CD4-positive, alpha-beta T cell treated with Interleukin-17A for 4 hours (primary cell): ENCODE measurements around the gene CDKAL1.
"Not testable (repeated sequence)": the region's sequence is repeated elsewhere in the genome, so short reads cannot be mapped to it uniquely, and the experiment has no call there.

ENCODE experiments used
- DNase-seq: peaks from one replicate; pipeline ENCODE4 v3.0.0-alpha.2; 2020; ENCODE audit warnings: mixed read lengths

Gene CDKAL1

DNA sequence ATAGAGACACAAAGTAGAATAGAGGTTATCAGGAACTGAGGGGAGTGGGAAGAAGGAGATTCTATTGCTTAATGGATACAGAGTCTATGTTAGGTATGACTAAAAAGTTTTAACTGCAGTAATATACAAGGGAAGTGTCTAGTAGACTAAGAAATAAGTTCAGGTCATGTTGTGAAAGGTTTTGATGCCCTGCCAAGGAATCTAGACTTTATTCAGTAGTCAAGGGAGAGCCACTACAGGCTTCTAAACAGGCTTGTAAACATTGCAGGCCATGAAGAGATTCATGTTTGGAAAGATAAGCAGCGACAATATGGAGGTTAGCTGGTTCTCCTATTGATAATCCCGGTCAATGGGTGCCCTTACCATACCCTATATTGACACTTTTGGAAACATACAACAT is 706.5 kb downstream of the CDKAL1 start:
- DNase-seq = no peak

DNA sequence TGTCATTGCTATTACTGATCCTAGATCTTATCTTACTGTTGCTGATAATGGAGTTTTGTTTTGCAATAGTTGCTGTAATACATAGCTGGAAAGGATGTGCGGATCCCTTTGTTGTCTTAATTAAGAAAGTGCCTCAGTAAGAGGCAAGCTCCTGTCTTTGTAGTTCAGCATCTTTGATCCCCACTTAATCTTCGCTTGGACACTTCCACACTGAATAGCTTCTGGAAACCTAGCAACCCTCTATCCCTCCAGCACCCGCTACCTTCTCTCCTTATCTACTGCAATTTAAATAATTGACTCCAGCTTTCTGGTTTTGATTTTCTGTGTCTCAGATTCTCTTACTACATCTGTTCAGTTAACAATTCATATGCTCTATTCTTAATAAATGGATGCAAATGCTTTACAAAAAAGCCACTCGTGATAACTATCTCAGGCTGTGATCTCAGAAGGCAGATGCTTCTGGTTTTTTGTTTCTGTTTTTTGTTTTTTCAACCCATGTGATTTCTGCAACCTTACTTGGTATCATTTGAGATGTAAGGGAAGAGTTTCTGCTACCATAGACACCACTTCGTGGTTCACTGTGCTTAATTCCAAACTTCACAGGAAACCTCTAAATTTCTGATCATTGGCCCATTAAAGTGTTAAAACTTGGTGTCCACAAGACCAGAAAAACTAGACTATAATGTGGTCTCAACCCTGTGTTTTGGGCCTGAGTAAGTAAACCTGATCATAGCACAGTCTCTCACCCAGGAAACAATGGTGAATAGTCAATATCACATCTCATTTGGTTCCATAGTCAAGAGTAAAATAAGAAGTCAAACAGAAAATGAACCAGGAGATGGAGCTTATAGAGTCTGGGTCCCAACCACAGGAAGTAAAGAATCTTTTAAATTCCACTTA is 707.2 kb downstream of the CDKAL1 start:
- DNase-seq = no peak

DNA sequence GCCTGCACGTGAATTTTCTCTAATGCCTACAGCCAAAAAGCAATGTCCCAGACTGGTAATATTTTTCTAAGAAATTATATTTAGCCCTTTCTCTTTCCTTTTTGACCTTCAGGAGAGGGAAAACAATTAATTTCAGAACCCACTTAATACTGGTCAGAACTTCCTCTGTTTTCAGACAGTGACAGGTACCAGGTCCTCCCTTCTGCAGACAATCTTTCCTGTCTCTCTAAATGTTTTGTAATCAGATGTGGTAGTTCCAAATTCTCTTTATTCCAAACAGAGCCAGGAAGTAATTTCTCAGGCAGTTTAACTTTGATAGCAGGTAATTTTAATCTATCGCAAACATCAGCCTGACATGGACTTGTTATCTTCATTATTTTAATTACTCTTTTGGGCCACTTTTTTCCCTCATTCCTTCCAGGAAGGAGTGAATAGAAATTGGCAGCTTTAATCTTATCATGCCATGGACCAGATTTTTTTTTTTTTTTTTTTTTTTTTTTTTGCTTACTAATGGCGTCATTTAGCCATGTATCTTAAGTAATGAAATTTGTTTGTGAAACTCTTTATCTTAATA is 710.7 kb downstream of the CDKAL1 start:
- DNase-seq = no peak

DNA sequence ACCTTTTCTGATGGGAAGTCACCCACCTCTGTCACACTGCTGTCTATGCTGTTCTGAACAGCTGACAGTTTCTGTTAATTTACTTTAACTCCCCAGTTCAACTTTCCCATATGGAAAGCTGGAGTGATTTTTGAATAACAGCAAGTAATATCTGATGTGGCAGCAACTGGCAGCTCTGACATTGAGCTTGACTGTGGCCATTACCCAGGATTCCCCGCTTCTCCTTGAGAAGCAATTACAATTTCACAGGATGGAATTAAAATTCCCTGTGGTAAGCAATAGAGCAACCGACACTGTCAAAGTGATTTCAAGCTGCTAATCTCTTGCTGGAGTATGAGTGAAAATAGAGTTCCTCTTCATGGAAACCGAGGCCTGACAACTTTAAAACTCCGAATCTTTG is 711.2 kb downstream of the CDKAL1 start:
- DNase-seq = no peak

DNA sequence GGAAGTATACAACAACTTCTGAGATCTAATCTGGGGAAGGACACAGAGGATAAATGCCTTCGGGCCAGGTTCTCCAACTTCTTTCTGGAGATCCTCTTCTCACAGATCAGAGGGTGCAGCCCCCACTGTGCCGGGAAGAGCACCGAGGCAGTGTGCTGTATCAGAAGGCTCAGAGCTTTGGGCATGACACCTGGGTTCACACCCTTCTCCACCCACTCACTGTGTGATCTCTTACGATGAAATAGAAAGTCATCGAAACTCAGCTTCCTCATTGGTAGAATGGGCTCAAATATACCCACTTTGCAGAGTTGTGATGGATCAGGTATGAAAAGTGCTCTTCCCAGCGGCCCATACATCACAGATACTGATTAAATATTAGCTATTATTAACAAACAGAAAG is 711.8 kb downstream of the CDKAL1 start:
- no peak for DNase-seq

DNA sequence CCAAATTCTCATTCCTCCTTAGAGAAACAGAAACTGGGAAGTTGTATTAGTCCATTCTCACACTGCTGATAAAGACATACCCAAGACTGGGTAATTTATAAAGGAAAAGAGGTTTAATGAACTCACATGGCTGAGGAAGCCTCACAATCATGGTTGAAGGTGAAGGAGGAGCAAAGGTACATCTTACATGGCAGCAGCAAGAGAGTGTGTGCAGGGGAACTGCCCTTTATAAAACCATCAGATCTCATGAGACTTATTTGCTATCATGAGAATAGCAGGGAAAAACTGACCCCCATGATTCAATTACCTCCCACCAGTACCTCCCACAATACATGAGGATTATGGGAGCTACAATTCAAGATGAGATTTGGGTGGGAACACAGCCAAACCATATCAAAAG is 720.2 kb downstream of the CDKAL1 start:
- DNase-seq = not testable (repeated sequence)

DNA sequence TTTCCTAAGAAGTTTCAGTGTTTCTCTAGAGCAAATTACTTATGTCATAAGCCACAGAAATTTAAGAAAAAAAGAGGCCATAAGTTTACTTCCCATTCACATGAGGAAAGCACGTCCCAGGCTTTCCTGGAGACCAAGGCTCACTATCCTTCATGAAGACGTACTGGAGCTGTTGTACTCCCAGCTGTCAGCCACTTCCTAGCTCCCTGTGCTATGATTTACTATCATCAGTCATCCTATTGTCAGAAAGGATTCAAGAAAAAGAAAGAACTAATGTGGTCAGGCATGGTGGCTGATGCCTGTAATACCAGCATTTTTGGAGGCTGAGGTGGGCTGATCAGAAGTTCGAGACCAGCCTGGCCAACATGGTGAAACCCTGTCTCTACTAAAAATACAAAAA is 721.9 kb downstream of the CDKAL1 start:
- DNase-seq = no peak

DNA sequence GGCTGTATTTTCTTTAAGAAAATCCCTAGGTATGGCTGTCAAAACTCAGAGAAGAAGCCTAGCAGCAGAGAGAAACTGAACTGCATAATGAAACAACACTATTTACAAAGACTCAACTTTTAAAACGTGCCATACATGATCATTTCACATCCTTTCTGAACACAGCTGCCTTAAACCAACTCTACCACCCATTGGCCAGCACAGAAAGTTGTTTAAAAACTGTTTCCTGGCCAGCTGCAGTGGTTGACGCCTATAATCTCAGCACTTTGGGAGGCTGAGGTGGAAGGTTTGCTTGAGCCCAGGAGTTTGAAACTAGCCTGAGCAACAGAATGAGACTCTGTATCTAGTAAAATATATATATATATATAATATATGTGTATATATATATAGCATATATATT is 722.9 kb downstream of the CDKAL1 start:
- DNase-seq = no peak

DNA sequence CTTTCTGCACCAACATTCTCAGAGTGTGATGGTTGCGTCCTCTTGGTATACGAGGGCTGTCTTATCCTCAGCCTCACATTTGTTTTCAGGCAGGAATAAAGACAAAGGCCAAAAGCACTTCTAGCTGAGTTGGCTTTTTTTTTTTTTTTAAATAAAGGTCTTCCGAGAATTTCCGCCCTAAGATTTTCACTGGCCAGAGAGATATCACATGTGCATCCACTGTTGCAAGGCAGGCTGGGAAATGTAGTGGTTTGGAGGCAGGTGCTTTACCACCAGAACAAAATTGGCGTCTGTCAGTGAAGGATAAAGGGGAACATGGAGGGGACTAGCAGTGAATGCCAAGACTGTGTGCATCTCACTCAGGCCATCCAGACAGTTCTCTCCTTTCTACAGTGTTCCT is 724.4 kb downstream of the CDKAL1 start:
- no peak for DNase-seq

DNA sequence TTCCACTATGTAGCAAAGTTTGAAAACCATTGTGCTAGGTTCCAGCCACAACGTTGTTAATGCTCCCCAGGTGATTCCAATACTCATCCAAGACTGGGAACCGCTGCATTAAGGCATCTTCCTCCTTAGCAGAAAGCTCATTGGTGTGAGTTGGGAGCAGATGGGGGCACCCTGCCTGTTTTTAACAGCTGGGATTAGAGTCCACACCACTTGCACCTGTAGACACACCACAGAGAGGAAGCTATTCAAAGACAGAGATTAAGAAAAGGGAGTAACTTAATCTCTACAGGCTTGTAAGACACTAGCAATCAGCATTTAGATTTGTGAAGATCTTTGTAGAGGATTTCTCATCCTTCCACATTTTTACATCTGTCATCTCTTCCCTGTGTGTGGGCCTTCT is 725.4 kb downstream of the CDKAL1 start:
- no peak for DNase-seq

DNA sequence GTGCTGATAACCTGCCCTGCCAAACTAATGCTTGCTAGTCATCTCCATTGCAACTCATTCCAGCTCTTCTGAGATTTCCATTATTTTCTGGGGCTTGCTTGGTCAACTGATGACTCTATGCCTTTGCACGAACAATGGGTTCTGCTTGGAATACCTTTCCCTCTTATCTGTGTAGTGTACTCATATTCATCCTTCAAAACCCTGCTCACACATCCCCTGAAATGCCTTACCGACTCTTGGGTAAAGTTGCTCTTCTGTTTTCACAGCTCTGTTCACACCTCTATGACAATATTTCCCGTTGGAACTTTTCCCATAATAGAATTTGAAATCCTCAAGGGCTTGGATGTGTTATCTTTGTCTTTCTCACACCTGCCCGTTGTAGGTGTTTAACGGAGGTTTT is 728.2 kb downstream of the CDKAL1 start:
- no peak for DNase-seq

DNA sequence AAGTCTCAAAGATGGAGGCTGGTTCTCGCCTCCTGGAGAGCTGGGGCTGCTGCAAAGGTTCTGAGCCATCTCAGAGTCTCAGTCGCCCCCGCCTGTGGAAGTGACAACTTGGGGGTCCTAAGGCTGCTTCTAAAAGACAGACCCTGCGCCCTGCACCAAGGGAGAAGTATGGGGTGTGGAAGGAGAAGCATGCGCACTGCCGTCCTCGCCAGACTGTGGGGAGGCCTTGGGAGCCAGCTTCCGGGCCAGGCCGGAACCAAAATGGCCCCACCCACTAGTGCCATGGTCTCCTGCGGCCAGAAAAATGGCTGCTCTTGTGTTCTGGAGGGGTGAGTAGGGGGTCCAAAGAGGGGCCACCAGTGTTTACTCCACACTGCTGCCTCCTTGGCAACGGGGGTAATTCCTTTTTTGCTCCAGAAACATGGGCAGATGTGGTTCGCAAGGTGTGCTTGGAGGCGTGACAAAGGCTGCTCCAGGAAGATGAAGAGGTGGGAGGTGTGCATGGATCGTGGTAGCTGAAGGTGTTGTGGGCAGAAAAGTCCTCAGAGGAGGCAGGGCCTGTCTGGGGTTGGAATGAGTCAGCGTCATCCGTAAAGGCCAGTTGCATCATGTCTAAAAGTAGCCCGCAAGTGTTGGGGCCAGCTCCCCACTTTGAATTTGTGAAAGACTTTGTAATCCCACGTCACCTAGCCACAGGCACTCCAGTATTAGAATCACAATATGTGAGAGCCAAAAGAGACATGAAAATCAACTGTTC is 729.5 kb downstream of the CDKAL1 start:
- DNase-seq = no peak

DNA sequence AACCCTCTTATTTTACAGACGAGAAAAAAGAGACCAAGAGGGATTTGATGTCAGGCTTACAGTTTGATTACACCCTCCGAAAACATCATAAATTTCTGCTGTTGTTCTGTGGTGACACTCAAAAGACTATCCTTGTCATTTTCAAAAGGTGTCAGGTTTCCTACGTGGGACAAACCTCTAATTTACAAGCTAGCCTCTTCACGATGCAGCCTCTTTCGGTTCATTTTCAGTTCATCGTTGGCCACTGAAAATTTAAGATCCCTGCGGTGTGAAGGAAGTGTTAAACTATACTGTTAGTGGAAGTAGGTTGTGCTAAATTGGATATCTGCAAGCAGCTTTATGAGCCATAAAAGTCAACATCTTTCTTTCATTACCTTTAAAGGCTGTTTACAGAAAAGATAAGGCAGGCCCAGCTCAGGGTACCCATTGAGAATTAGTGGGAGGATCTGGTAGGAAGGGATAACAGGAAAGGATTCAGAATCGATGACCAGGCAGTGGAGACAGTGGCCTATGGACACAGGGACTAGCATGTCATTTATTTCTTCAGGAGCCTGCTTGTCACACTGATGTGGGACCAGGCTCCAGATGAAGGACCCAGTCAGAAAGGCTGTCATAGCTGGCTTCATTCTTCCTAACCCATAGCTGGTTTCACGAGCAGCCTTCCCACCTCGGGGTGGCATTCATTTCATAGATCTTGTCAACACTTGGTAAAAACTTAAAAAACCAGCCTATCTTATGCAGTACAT is 730.2 kb downstream of the CDKAL1 start:
- no peak for DNase-seq

DNA sequence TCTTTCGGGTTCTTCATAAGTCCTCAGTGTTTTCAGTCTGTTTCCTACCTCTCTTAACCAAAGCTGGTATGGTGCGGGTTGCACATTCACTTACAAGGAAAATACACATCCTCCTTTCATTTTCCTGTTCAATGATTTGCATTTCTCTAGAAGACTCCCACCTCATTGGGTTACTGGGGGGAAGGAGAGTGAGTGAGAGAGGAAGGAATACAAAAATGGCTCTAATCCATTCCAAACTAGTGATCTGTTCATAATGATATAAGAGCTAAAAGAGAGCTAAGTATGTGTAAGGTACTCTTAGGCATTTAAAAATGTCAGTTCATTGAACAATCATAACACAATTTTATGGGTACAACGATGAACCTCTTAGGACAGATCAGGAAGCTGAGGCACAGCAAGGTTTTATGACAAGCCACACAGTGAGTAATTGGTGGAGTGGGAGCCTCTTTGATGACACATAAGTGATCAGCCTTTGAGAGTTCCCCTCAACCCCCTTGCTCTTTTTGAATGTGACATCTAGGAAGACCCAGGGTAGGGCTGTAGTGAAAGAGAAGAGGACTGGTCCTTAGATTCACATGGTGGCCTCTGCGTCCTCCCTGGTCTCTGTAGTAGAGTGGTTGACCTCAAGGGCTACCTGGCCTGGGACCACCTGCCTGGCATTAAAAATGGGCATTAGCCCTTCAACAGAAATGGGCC is 730.9 kb downstream of the CDKAL1 start:
- no peak for DNase-seq

DNA sequence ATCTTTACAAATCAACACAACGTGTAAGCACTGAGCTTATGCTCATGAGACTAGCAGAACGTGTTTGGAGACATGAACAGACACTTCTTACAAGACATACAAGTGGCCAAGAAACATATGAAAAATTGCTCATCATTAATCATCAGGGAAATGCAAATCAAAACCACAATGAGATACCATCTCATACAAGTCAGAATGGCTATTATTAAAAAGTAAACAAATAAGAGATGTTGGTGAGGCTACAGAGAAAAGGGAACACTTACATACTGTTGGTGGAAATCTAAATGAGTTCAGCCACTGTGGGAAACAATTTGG is 731.4 kb downstream of the CDKAL1 start:
- DNase-seq = no peak

DNA sequence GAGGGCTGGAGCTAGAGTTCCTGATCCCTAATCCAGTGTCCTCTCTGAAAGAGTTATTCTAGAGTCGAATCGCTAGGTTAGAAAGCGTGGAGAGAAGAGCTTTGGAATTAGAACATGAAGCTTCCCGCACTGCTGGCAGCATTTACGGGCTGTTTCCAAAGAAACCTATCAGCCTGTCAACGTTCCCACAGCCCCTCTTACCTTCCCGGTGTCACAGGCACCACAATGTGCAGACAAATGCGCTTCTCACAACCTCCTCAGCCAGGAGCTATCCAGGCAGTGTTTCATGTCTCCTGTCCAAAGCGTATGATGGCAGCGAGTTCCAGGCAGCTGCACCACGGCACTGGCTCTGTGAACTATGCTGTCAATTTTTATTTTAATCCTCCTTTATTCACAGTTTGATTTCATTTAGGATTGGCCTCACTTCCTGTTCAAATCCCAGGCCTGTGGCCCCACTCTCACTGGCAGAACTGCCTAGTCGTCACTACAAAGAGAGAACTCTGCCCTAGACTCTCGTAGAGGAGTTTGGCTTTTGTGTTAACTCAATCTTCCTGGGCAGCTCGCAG is 736.5 kb downstream of the CDKAL1 start:
- no peak for DNase-seq

DNA sequence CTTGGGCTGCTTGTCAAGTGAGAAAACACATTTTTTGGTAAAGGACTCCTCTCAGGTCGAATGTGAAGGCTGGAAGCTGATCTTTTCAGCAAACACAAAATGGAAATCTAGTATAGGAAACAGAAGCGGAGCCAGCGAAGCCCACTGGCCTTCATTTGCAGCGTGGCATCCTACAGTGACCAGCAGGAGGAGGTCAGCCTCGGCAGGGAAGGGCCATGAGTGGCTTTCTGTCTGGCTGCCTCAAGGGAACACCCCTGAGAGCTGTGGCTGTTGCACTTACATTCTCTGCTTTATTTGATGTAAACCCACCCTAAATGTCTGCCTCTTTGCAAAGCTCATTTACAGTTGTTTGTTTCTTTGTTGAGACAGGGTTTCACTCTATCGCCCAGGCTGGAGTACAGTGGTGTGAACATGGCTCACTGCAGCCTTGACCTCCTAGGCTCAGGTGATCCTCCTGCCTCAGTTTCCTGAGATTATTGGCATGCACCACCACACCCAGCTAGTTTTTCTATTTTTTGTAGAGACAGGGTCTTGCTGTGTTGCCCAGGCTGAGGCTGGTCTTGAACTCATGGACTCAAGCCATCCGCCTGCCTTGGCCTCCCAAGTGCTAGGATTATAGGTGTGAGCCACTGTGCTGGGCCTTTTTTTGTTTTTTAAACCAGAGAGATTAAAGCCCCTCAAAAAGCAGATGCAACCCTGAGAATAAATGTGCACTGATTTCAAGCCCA is 737.3 kb downstream of the CDKAL1 start:
- DNase-seq = no peak

DNA sequence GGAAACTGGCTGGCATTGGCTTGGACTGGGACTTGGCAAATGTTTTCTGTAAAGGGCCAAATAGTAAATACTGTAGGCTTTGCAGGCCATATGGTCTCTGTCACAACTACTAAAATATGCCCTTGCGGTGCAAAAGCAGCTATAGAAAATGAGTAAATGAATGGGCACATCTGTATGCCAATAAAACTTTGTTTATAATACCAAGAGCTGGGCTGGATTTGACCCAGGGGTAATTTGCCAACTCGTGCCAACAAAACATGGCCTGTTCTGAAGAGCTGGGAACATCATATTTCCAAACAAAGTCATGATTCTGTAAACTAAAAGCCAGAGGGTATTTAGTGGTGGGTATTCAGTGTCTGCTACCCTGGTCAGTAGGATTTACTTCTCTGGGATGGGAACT is 739.2 kb downstream of the CDKAL1 start:
- DNase-seq = no peak

DNA sequence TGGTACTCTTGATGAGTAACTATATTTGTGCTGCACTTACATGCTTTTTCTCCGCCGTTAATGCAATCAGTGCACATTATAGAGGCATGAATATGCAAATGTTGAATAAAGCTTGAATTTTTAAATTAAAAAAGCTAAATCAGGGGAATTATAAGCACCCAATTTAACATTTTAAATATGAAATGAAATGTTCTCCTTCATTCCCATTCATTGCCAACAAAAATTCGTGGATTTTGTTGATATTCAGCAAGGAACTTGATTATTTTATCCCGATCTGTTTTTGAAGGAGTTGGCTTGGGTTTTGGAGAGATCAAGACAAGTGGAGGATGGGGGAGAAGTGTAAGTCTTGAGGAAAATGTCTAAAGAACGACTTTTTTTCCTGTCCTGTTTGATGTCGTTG is 740.6 kb downstream of the CDKAL1 start:
- no peak for DNase-seq

DNA sequence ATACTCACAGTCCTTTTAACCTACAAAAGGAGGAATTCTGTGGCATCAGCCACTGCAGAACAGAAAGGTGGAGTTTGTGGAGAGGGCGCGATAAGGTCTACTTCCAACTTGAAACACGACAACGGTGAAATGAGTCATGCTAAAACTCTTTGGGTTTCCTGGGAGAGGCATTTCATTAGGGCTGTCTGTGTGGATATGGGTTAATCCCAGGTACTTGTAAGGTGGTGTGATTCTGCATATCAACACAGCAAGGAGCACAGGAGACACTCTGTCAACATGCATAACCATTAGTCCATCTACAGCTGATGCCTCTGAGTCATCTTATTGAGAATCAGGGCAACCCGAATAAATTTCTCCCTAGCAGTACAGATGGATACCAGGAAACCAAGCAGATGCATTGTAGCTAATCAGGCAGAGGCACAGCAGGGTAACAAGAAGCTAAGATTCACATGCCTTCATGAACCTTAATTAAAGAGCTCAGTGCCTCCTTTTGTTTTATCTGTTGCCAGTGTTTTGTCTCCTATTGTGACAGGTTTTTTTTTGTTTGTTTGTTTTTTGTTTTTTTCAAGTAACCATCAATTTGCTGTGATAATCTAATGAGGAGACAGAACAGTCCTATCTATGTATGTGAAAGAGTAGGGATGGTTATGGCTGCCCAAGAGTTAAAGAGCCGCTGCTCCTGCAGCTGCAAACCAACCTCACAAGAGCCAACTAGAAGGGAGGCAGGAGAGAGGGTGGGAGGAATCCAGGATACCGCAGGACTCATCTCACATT is 743.5 kb downstream of the CDKAL1 start:
- DNase-seq = no peak

DNA sequence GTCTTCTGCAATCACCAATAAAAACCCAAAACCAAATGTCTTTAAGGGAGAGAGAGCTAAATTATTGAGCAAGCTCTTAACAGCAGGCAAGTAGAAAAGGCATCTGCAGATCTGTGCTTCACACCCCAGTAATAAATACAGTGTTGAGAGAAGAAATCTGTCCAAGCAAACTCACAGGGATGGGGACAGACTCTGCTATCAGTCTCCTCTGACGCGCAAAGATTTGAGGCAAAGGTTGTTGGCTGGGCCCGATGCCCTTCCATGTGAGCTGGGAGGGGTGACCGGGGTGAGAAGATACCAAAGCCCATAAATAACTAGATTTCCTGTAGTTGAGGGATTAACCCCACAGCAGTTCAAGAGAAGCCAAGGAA is 744.1 kb downstream of the CDKAL1 start:
- DNase-seq = no peak
